Stimulated activated CD4-positive, alpha-beta T cell treated with anti-CD3 and anti-CD28 coated beads, TNF-alpha, amount 100 ng/mL, for 4 hours (primary cell): ENCODE data around the gene COPS9.

Experiments
- DNase-seq, 3 experiments: peaks; one replicate each; pipeline ENCODE4 v3.0.0-alpha.2; 2020; ENCODE audit warnings: low read depth in 3 of 3

Gene COPS9

GRCh38 chr2:240134956-240135520 lies 1.1 kb downstream of the COPS9 start:
- DNase-seq, result no peak

GRCh38 chr2:240134466-240134865 lies 1.6 kb downstream of the COPS9 start:
- no peak for DNase-seq

- no peak for DNase-seq
These were observed 2.7 kb downstream of the COPS9 start for GRCh38 chr2:240133401-240133800.

DNA sequence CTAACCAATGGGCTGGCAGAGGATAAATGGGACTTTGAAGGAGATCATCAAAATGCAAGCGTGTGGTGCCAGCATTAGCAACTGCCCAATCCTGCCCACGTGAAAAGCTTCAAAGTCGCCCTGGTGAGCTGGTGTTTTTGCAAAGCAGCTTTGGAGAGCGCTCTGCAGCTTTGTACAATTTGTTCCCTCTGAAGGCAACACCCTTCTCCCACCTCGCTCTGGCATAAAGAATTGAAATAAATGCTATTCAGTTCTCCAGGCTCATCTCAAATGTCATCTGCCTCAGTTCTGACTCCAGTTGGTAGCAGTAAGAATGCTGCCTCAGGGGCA lies 3.5 kb downstream of the COPS9 start:
- no peak for DNase-seq

- DNase-seq, result no peak
These were observed 4.0 kb downstream of the COPS9 start for GRCh38 chr2:240131941-240132650.

DNA sequence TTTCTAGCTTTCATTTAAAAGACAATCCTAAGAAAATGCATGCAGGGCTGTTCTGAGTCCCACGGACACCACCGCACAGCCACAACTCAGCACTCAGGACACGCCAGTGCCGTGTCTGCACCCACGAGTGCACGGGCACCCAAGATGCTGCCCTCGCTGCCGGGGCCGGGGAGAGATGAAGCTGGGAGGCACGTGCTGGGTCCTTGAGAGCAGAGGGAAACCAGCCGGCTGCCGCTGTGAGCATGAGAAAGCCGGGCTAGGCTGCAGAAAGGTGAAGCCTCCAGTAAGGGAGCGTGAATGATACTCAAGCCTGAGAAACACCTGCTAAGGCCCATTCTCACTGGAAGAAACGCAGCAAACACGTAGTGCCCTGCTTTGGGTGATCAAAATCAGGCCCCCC lies 4.8 kb downstream of the COPS9 start:
- DNase-seq, result no peak

DNA sequence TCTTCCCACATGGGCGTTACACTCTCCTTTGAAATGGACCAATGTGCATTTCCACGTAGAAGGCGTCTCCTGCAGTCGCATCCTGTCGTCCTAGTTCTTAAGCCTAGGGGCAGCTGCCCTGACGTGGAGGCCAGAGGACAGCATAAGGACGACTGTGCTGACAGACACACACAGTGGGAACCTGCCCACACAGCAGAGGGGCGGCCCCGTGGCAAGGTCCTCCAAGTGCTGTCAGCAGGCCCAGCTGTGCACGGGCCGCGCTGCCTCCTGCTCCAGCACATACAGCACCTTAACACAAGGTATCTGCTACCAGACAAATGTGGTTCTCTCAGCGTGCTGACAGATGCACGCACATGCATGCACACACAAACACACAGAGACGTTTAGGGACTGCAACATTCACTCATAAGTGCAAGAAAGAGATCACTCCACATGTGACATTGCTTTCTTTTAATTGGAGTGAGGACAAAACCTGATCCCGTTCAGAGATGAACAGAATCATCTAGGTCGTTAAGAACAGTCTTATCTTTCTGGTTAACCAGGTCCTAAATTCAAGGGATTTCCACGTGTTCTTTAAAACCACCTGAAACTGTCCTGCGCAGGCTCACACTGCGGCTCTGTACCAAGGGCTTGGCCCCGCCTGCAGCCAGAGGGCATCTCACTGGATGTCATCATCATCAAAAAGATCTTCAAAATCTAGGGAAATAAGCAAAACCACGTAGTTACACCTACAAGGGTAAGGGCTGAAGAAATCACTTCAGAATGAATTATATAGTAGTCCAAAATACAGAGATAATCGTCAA lies 5.5 kb downstream of the COPS9 start:
- DNase-seq, result no peak

GRCh38 chr2:240129731-240130392 lies 6.2 kb downstream of the COPS9 start:
- no peak for DNase-seq

DNA sequence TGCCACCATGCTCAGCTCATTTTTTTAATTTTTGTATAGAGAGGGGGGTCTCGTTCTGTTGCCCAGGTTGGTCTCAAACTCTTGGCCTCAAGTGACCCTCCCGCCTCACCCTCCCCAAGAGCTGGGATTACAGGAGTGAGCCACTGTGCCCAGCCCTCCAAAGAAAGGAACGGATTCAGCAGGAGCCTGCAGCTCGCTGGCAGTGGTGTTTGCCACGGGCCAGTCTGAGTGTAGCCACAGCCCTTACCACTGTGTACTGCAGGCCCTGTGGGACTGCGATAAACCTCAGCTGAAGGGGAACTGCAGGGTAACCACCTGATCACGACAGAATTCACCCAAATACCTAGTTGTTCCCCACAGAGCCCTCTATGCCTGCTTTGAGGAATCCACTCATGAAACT lies 6.8 kb downstream of the COPS9 start:
- no peak for DNase-seq

DNA sequence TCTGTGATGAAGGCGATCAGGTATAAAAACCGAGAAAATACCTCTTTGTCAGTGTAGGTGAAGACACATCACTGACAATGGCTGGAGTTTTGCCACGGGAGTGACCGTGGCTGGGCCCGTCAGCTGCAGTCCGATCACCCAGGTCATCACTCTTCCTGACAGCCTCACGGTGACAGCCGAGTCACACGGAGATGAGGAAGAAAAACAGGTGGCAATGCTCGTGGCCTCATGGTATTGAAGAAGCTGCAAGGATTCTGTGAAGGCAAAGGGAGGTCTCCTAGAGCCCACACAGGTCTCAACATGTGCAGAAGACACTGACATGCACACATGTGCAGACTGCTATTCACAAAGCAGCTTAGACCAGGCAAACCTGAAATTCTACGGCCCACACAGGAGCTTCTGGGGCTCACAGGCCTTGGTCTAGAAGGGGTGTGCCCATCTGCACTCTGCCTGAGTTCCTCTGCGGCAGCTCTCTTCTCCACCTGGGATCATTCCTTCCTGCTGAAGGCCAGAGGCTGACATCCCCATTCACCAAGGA lies 7.4 kb downstream of the COPS9 start:
- DNase-seq, result no peak

DNA sequence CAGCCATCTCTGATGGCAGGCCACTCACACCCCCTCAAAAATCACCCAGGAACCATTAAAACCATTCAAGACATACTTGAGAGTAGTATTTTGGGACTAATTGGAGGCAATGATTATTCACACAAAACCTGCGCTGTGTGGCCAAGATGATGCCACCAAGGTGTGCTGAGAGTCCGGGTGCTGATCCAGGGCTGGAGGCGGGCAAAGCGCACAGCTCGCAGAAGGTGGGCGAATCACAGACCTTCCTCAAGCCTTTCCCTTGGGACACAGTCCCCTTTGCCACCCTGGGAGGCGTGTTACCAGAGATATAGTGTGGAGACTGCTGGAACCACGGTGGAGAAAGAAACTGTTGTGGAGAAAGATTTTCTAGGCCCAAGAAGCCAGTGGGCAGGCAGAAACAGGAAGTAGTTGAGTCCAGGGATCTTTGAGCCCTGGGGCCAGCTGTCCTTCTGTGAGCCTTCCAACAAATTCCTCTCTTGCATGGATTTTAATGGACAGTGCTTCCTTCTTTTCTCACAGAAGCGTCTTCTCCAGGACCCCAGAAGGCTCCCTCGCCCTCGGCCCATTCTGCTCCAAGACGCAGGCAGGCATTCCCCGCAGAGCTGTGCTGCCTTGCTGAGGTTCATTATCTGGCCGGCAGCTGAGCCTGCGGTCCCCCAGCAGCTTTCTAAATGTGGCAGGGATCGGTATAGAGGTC lies 8.0 kb downstream of the COPS9 start:
- no peak for DNase-seq

DNA sequence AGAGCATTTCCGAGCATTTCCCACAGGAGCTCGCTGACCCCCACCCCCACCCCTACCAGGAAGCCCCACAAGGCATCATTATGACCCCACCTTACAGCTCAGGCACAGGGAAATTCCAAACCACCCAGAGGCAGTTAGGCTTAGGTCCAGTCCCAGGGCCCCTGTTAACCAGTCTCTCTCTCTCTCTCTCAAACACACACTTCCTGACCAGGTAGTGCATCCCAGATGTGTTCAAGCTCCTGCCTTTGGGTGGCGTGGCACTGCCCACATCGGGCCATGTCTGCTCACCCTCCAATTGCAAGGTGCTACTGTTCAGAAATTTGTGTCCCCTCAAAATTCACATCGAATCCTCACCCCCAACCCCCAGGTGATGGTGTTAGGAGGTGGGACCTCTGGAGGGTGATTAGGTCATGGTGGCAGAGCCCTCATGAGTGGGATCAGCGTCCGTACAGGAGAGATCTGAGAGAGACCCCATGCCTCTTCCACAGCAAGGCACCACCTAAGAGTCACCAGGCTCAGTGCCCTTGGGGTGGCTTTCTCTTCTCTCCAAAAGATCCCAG lies 8.8 kb downstream of the COPS9 start:
- DNase-seq, result no peak

DNA sequence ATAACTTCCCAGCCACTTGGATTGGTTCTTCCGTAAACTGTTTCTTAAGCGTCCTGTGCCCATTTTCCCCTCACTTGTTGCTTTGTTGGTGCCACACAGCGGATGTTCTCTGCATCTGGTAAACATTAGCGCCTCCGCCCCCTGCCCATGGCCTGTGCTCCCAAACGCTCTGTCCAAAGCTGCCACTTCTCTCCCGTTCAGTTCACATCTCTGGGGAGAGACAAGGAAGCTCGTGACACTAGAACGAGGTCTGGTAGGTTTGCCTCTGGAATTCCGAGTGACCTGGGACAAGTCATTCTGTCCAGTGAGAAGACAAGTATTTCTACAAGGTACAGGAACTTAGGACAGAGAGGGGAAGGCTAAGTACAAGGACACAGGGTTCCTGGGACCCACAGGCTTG lies 9.4 kb downstream of the COPS9 start:
- no peak for DNase-seq

DNA sequence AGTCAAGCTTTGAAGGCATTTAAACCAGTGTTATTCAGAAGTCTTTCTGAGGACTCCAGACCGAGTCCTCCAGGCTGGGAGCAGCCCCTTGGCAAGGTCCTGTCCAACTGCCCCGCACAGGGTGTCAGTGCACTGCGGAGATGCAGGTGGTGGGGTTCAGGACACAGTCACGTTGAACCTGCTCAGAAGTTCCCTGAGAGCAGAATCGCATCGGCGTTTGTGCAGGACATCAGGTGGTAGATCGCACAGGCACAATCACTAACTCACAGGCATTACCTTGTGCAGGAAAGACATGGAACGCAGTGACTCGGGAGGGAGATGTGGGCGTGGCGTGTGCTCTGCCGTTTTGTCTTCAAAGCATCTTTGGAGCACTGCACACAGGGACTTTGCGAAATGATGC lies 10.4 kb downstream of the COPS9 start:
- DNase-seq, result no peak

DNA sequence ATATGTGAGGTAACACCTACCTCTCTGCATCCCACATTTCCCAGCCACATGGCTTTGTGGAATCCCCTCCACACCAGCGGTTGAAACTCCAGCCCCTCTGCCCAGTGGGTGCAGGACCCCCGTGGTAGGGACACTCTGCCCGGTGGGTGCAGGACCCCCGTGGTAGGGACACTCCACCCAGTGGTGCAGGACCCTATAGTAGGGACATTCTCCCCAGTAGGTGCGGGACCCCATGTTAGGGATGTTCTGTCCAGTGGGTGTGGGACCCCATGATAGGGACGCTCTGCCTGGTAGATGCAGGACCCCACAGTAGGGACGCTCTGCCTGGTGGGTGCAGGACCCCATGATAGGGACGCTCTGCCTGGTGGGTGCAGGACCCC lies 11.5 kb downstream of the COPS9 start:
- DNase-seq, result no peak

DNA sequence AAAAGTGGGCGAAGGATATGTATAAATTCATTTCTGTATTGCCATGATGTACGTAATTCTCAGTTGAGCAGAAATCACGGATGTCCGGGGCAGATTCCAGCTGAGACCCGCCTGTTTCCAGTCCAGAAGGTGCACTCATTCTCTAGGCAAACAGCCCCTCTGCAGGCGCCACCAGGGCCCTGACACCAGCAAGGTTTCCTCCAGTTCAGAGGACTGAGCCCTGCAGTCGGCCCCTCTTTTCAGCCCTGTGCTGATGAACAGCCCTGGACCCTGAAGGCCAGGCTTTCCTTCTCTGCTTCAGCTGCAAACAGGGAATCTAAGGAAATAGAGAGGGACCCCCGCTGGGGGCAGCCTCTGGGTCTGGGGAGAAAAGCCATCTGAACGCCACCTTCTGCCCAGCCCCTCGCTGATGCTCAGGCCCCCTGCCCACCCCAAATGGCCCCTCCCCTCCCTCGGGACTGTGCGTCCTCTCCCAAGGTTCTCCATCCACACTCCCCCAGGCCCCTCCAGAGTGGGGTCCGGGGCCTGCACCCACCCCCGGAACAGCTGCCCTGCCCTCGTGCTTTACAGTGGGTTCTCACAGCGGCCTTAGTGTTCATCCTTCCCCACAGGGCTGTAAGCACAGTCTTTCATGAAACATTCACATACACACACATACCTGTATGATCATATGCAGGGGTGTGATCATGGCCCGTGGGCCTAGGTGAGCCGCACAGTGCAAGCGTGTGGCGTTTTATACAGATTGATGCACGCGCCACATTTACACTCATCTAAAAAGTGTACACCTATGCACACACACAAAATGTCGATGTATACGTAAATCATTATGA lies 12.1 kb downstream of the COPS9 start:
- DNase-seq, result no peak

- DNase-seq, result no peak
These were observed 14.4 kb downstream of the COPS9 start for GRCh38 chr2:240121675-240122074.

DNA sequence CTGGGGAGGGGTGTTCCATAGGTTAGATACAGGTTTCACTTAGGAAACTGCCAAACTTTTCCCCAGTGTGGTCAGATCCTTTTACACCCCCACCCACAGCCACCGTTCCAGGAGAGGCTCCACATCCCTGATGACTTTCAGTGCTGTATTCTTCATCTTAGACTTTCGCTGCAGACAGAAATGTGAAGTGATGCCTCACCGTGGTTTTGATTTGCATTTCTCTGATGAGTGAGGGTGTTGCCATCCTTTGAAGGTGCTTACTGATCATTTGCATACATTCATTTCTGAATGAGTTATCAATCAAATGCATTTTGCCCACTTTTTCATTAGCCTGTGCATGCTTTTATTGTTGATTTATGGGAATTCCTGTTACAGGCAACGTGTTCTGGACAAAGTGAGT lies 14.9 kb downstream of the COPS9 start:
- no peak for DNase-seq

DNA sequence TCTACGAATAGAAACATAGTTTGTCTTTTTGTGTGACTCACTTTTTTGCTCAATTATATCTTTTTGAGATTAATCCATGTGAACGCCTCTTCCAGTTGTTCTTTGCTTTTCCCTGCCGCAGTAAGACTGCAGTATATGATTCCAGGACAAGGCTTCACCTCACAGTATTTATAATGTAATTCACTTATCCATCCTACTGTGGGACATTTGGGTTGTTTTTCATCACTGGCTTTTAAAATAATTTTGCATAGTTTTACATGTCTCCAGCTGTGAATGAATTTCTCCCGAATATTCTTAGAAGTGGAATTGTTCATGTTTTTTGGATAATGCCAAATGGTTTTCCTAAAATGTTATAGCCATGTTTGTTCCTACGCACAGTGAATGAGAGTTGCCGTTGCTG lies 21.9 kb downstream of the COPS9 start:
- no peak for DNase-seq

- DNase-seq, result no peak
These were observed 23.0 kb downstream of the COPS9 start for GRCh38 chr2:240112914-240113690.
